ENCODE results near the gene TESMIN. TPM values are rescaled to one million over a fixed set of nuclear protein-coding genes. Genes with fewer than 3 reads are reported as not detected.

TESMIN gene
- total RNA-seq, 1 donor from 2014 or later, result 2.4 TPM

GRCh38 chr11:68709062-68709461, 42.3 kb downstream of the TESMIN start:
- Histone ChIP-seq H3K27me3 (ENCODE audit: control insufficient read depth, insufficient read depth, low read length) (peaks cover 1% of the 10 kb centered on the region), H3K4me3 (ENCODE audit: low read depth, low read length) (no peak overlapping the region), H3K36me3 (ENCODE audit: control insufficient read depth, insufficient read depth, low read length) (no peaks in the 10 kb centered on the region)
- DNase-seq (ENCODE audit: low read depth) (no peak), FAIRE-seq (no peak)
- no peak for TF ChIP-seq CTCF (IDR thresholded peaks at IDR 0.05; ENCODE audit: insufficient read depth, low read length, severe bottlenecking)

GRCh38 chr11:68707527-68707926, 43.8 kb downstream of the TESMIN start:
- DNase-seq (ENCODE audit: low read depth), result no peak
- no peak for TF ChIP-seq CTCF (IDR thresholded peaks at IDR 0.05; ENCODE audit: insufficient read depth, low read length, severe bottlenecking)
- no peak for FAIRE-seq
- peaks cover 1% of the 10 kb centered on the region for H3K27me3 ChIP-seq (ENCODE audit: control insufficient read depth, insufficient read depth, low read length)
- no peaks in the 10 kb centered on the region for H3K36me3 ChIP-seq (ENCODE audit: control insufficient read depth, insufficient read depth, low read length)
- H3K4me3 ChIP-seq (ENCODE audit: low read depth, low read length), result no peak overlapping the region

- H3K36me3 ChIP-seq (ENCODE audit: control insufficient read depth, insufficient read depth, low read length), result no peaks in the 10 kb centered on the region
- no peak for TF ChIP-seq CTCF (IDR thresholded peaks at IDR 0.05; ENCODE audit: insufficient read depth, low read length, severe bottlenecking)
- H3K4me3 ChIP-seq (ENCODE audit: low read depth, low read length), result no peak overlapping the region
- FAIRE-seq (no peak), DNase-seq (ENCODE audit: low read depth) (no peak)
- H3K27me3 ChIP-seq (ENCODE audit: control insufficient read depth, insufficient read depth, low read length), result peaks cover 1% of the 10 kb centered on the region
These were observed 46.4 kb downstream of the TESMIN start for GRCh38 chr11:68704887-68705286.

- no peak for TF ChIP-seq CTCF (IDR thresholded peaks at IDR 0.05; ENCODE audit: insufficient read depth, low read length, severe bottlenecking)
- FAIRE-seq, result no peak
- H3K4me3 ChIP-seq (ENCODE audit: low read depth, low read length), result no peak overlapping the region
- no peaks in the 10 kb centered on the region for H3K36me3 ChIP-seq (ENCODE audit: control insufficient read depth, insufficient read depth, low read length)
- DNase-seq (ENCODE audit: low read depth), result no peak
- H3K27me3 ChIP-seq (ENCODE audit: control insufficient read depth, insufficient read depth, low read length), result no peaks in the 10 kb centered on the region
These were observed 52.3 kb downstream of the TESMIN start for GRCh38 chr11:68698993-68699392.

- FAIRE-seq (no peak), DNase-seq (ENCODE audit: low read depth) (no peak)
- TF ChIP-seq CTCF (IDR thresholded peaks at IDR 0.05; ENCODE audit: insufficient read depth, low read length, severe bottlenecking), result no peak
- no peaks in the 10 kb centered on the region for H3K36me3 ChIP-seq (ENCODE audit: control insufficient read depth, insufficient read depth, low read length)
- no peak overlapping the region for H3K4me3 ChIP-seq (ENCODE audit: low read depth, low read length)
- H3K27me3 ChIP-seq (ENCODE audit: control insufficient read depth, insufficient read depth, low read length), result no peaks in the 10 kb centered on the region
These were observed 55.8 kb downstream of the TESMIN start for GRCh38 chr11:68695531-68695930.
